Testis (tissue), 3 donors: ENCODE data around the gene FBXO17. TPM values are rescaled to one million over a fixed set of nuclear protein-coding genes. Genes with fewer than 3 reads are reported as not detected.
"Not testable (repeated sequence)": the region's sequence is repeated elsewhere in the genome, so short reads cannot be mapped to it uniquely, and the experiment has no call there.

ENCODE experiments used
- DNase-seq: peaks from one replicate; pipeline ENCODE4 v3.0.0-alpha.2; 2019
- H3K27ac ChIP-seq, 2 donors: fragments of 200-600 bp; sonication (generic); one replicate each; pipeline ENCODE4 v1.5.1; 2019
- H3K27me3 ChIP-seq: fragments of 200-600 bp; sonication (generic); one replicate; pipeline ENCODE4 v1.5.1; 2019
- H3K36me3 ChIP-seq: fragments of 200-600 bp; sonication (generic); one replicate; pipeline ENCODE4 v1.5.1; 2017; ENCODE audit warnings: low read depth; ENCODE audit errors: missing control alignments
- H3K4me1 ChIP-seq: fragments of 200-600 bp; sonication (generic); one replicate; pipeline ENCODE4 v1.5.1; 2019
- H3K4me3 ChIP-seq, 2 donors: fragments of 200-600 bp; sonication (generic); one replicate each; pipeline ENCODE4 v1.5.1; 2017 to 2019
- H3K9me3 ChIP-seq: fragments of 200-600 bp; sonication (generic); one replicate; pipeline ENCODE4 v1.5.1; 2017
- POLR2A ChIP-seq: fragments of 450-650 bp; IDR thresholded peaks from one replicate; pipeline ENCODE4 v1.6.1; 2017; ENCODE audit warnings: antibody characterized with exemption, mild to moderate bottlenecking, moderate library complexity
- WGBS, 2 donors: methylation state at CpG; one replicate each; pipeline ENCODE4 v1.1.5; 2018; 5-methylcytosine and 5-hydroxymethylcytosine counted together
- intact Hi-C: fragments of 100-400 bp; cut with DNase I; formaldehyde crosslinking; loops from one replicate; pipeline ENCODE4 v1.15.1; 2023; ENCODE audit warnings: low total_unique reads
- polyA plus RNA-seq: library from polyadenylated mRNA; stranded (reverse); fragments of 350-450 nt; fragmentation: Illumina TruSeq; extraction: RNeasy Lipid Tissue Mini Kit (QIAGEN cat#74804); gene quantifications from one replicate; pipeline ENCODE4 v1.2.3, GENCODE V29; 2014; ENCODE audit warnings: low read depth, low replicate concordance; ENCODE audit not compliant: insufficient read depth
- total RNA-seq, 2 donors: library from RNA; depleted of rRNA; stranded (reverse); fragments of >200 nt; gene quantifications; one replicate each; pipeline ENCODE4 v1.2.3, GENCODE V29; 2016
- TF ChIP-seq, protein P1 (sequence below), 3 experiments: fragments of 450-650 bp in 2 of 3; fragments of 200-600 bp in 1 of 3; sonication (generic) in 1 of 3; IDR thresholded peaks; one replicate each; pipeline ENCODE4 v1.5.1; 2016 to 2019; ENCODE audit warnings: antibody characterized with exemption in 3 of 3, mild to moderate bottlenecking in 2 of 3, moderate library complexity in 1 of 3

The FBXO17 gene
- total and polyA plus RNA-seq, 3 donors from 2014 or later: 10.3 to 14.2 (median 11.8) TPM

DNA sequence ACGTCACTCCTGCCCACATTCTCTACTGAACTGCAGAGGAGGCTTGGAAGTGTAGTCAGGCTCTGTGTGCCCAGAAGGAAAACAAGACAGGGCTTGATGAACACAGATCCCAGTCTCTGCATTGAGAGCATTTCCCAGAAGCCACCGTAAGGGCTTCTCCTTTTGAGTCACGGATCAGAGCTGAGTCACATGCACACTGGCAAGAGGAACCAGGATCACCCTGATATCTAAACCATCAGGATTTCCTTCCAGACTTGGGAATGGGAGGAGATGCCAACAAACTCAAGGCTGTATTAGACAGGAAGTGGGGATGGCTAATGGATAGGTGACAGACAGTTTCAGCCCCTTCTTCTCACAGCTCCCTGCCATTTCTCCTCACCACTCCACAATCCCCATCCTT is 17.7 kb upstream of the FBXO17 start:
- Histone ChIP-seq H3K4me3 (no peak overlapping the region), H3K4me1 (peaks cover 11% of the 10 kb centered on the region), H3K27me3 (no peaks in the 10 kb centered on the region), H3K36me3 (no peaks in the 10 kb centered on the region), H3K9me3 (no peaks in the 10 kb centered on the region), H3K27ac (no peak overlapping the region)
- intact Hi-C loops: no loop called here
- DNase-seq: no peak
- WGBS, 2 donors: 76 to 87% methylated on average over 3 of the region's 3 CpGs
- TF ChIP-seq POLR2A: no peak
- TF ChIP-seq, protein P1, sequence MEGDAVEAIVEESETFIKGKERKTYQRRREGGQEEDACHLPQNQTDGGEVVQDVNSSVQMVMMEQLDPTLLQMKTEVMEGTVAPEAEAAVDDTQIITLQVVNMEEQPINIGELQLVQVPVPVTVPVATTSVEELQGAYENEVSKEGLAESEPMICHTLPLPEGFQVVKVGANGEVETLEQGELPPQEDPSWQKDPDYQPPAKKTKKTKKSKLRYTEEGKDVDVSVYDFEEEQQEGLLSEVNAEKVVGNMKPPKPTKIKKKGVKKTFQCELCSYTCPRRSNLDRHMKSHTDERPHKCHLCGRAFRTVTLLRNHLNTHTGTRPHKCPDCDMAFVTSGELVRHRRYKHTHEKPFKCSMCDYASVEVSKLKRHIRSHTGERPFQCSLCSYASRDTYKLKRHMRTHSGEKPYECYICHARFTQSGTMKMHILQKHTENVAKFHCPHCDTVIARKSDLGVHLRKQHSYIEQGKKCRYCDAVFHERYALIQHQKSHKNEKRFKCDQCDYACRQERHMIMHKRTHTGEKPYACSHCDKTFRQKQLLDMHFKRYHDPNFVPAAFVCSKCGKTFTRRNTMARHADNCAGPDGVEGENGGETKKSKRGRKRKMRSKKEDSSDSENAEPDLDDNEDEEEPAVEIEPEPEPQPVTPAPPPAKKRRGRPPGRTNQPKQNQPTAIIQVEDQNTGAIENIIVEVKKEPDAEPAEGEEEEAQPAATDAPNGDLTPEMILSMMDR (IDR thresholded peaks at IDR 0.05): no peak

DNA sequence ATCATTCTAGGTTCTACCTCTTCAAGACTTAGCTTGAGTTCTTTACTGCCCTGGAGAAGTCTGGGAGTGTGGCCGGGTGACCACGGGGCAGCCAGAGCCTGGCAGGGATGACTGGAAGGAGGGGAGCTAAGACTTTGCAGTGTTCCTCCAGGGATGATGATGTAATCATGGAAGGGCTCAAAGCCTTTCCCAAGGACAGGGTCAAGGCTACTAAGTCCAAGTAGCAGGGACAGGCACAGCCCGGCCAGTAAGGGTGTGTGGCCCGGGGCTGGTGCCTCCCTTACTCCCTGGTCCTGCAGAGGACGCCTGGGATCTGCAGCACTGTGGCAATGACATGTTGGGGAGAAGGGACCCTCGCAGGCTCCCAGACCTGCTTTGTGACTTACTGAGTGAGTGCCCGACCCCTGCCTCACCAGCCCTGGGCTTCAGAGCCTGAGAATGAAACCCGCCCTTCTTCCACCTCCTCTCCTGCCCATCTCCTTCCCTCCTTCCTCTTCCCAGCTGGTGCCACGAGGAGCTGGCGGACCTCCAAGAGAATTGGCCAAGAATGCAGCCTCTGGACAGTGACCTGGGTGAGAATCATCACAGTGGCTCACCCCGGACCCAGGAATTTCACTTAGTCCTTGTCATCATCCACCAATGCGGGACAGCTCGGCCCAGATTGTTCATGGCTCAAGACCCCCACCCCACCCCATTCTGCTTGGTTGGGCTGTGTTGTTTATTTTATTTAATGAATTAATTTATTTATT is 15.6 kb upstream of the FBXO17 start:
- peak; percentile 20 for DNase-seq
- 55 to 61% methylated on average over 10 to 13 of the region's 13 CpGs for WGBS, 2 donors
- no peak overlapping the region for H3K4me3 ChIP-seq
- H3K4me1 ChIP-seq: peaks cover 11% of the 10 kb centered on the region
- no peaks in the 10 kb centered on the region for H3K27me3 ChIP-seq
- H3K9me3 ChIP-seq: no peaks in the 10 kb centered on the region
- TF ChIP-seq POLR2A: no peak
- TF ChIP-seq, protein P1 (IDR thresholded peaks at IDR 0.05): no peak
- intact Hi-C loops: no loop called here
- no peaks in the 10 kb centered on the region for H3K36me3 ChIP-seq
- no peak overlapping the region for H3K27ac ChIP-seq

DNA sequence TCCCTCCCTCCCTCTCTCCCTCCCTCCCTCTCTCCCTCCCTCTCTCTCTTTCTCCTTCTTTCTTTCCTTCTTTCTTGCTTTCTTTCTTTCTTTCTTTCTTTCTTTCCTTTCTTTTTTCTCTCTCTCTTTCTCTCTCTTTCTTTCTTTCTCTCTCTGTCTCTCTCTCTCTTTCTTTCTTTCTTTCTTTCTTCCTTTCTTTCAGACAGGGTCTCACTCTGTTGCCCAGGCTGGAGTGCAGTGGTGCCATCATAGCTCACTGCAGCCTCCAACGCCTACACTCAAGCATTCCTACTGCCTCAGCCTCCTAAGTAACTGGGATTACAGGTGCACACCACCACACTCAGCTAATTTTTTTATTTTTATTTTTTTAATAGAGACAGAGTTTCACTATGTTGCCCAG is 14.1 kb upstream of the FBXO17 start:
- WGBS, 2 donors: 93 to 97% methylated on average over 1 of the region's 1 CpG
- DNase-seq, H3K27me3 ChIP-seq, intact Hi-C loops, H3K4me3 ChIP-seq, H3K9me3 ChIP-seq, H3K27ac ChIP-seq, H3K36me3 ChIP-seq: not testable (repeated sequence)
- H3K4me1 ChIP-seq: peaks cover 11% of the 10 kb centered on the region

DNA sequence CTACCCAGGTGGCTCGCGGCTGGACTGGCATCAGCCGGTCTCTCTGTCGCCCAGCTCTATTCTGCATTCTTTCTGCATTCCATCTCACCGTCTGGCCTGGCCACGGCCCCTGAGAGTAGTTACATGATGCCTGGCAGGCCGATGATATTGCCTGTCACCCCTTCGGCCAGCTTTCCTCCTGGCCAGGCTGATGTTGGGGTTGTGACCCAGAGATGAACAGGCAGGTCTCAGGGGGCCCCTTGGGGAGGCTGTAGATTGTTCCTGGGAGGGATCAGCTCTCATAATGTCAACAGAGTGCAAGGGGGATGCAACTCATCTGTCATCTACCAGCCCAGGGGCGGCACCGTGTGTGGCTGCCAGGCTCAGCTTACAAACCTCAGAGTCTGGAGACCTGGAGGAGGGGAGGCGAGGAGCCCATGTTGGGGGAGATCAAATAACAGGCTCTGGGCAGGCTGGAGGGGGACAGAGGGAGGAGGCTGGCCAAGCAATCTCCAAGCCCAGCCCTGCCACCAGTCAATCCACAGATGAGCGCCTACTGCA is 13.6 kb upstream of the FBXO17 start:
- intact Hi-C loops: no loop called here
- DNase-seq: peak; percentile 15
- 41 to 43% methylated on average over 11 to 12 of the region's 12 CpGs for WGBS, 2 donors
- H3K27me3 ChIP-seq: no peaks in the 10 kb centered on the region
- no peak overlapping the region for H3K27ac ChIP-seq
- no peaks in the 10 kb centered on the region for H3K9me3 ChIP-seq
- H3K4me1 ChIP-seq: peaks cover 11% of the 10 kb centered on the region
- H3K4me3 ChIP-seq: no peak overlapping the region
- no peak for TF ChIP-seq POLR2A
- TF ChIP-seq, protein P1 (IDR thresholded peaks at IDR 0.05): no peak
- no peaks in the 10 kb centered on the region for H3K36me3 ChIP-seq

DNA sequence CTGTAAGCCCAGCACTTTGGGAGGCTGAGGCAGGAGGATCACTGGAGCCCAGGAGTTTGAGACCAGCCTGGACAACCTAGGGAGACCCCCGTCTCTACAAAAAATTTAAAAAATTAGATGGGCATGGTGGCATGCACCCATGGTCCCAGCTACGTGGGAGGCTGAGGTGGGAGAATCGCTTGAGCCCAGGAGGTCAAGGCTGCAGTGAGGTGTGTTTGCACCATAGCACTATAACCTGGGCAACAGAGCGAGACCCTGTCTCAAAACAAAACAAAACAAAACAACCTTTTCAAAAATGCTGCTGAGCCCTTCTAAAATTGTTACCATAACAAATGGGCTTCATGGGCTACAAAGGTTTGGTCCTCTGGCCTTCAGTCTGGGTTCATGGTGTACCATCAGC is 13.1 kb upstream of the FBXO17 start:
- H3K4me3 ChIP-seq, DNase-seq, intact Hi-C loops, H3K9me3 ChIP-seq, H3K27me3 ChIP-seq, H3K27ac ChIP-seq, H3K36me3 ChIP-seq: not testable (repeated sequence)
- 82 to 89% methylated on average over 4 of the region's 4 CpGs for WGBS, 2 donors
- H3K4me1 ChIP-seq: peaks cover 11% of the 10 kb centered on the region

DNA sequence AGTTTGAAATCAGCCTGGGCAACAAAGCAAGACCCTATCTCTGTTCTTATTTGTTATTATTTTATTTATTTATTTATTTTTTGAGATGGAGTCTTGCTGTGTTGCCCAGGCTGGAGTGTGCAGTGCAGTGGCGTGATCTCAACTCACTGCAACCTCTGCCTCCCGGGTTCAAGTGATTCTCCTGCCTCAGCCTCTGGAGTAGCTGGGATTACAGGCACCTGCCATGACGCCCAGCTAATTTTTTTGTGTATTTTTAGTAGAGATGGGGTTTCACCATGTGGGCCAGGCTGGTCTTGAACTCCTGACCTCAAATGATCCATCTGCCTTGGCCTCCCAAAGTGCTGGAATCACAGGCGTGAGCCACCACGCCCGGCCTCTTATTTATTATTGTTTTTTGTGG is 12.2 kb upstream of the FBXO17 start:
- H3K27ac ChIP-seq, intact Hi-C loops, H3K4me3 ChIP-seq, H3K9me3 ChIP-seq, H3K36me3 ChIP-seq, H3K27me3 ChIP-seq, DNase-seq: not testable (repeated sequence)
- H3K4me1 ChIP-seq: peaks cover 11% of the 10 kb centered on the region
- 89 to 97% methylated on average over 6 of the region's 6 CpGs for WGBS, 2 donors
